ENCODE results near the gene LRRC56.
A peak's percentile ranks its signal among the peaks of the same experiment; 100 is the strongest.

Gene LRRC56

GRCh38 chr11:596374-596773 lies 59.0 kb downstream of the LRRC56 start:
- no peak for DNase-seq (ENCODE audit: low read depth, low spot score)

- peak; percentile 35 for DNase-seq (ENCODE audit: low read depth, low spot score)
Measured at GRCh38 chr11:597166-597725, 59.9 kb downstream of the LRRC56 start.

- no peak for DNase-seq (ENCODE audit: low read depth, low spot score)
Measured at GRCh38 chr11:598005-598680, 60.8 kb downstream of the LRRC56 start.

- DNase-seq (ENCODE audit: low read depth, low spot score): no peak
Measured at GRCh38 chr11:601573-602245, 64.4 kb downstream of the LRRC56 start.

GRCh38 chr11:603154-603553 lies 65.8 kb downstream of the LRRC56 start:
- DNase-seq (ENCODE audit: low read depth, low spot score): no peak

Data from ELF-1 (cell line).